GM18873 (cell line): ENCODE measurements around the gene RPL38.

Experiments used
- ATAC-seq: cut with Tn5 transposase; IDR thresholded peaks from one replicate; pipeline ENCODE4 v1.9.1; 2021; ENCODE audit warnings: mild to moderate bottlenecking, moderate library complexity, moderate number of reproducible peaks; ENCODE audit not compliant: unreplicated experiment, low FRiP score

Gene RPL38

GRCh38 chr17:74245145-74245831 lies 41.8 kb downstream of the RPL38 start:
- ATAC-seq, result no peak

GRCh38 chr17:74245871-74246270 lies 42.4 kb downstream of the RPL38 start:
- ATAC-seq, result no peak

GRCh38 chr17:74249590-74250270 lies 46.3 kb downstream of the RPL38 start:
- ATAC-seq, result no peak

- no peak for ATAC-seq
These were observed 47.0 kb downstream of the RPL38 start for GRCh38 chr17:74250324-74250995.

GRCh38 chr17:74251051-74251450 lies 47.6 kb downstream of the RPL38 start:
- ATAC-seq, result no peak

GRCh38 chr17:74251569-74251968 lies 48.1 kb downstream of the RPL38 start:
- no peak for ATAC-seq

GRCh38 chr17:74252211-74252610 lies 48.7 kb downstream of the RPL38 start:
- ATAC-seq, result no peak

- no peak for ATAC-seq
These were observed 49.6 kb downstream of the RPL38 start for GRCh38 chr17:74253036-74253435.

GRCh38 chr17:74257311-74257710 lies 53.8 kb downstream of the RPL38 start:
- no peak for ATAC-seq

- no peak for ATAC-seq
These were observed 56.4 kb downstream of the RPL38 start for GRCh38 chr17:74259667-74260524.
